ENCODE results near the gene NDUFA8. TPM values are rescaled to one million over a fixed set of nuclear protein-coding genes. Genes with fewer than 3 reads are reported as not detected.

The NDUFA8 gene
- total RNA-seq, 1 experiment from 2014 or later: 60.7 TPM

DNA sequence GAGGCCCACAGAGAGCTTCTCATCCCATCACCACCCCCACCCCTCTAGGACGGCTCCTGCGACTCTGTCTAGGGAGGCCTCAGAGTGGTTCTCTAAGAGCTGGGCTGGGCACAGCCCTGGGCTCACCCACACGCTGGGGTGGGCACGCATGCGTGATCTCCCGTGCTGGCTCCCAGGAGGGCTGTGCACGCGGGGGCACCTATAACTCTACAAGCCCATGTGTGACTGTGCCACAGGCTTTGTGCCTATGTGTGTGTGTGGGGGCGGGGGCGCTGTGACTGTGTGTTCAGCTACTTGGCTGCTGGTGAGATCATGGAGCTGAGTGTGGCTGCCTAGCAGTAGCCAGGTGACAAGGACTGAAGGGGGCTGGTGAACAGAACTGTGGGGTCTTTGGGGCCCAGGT is 32.2 kb downstream of the NDUFA8 start:
- Histone ChIP-seq H3K9me3 (ENCODE audit: control insufficient read depth, low read depth, low read length) (no peaks in the 10 kb centered on the region), H2BK20ac (ENCODE audit: low read depth, low read length, poor library complexity, severe bottlenecking) (no peak overlapping the region), H4K8ac (replicated peaks; ENCODE audit: insufficient read length, low read depth, low read length) (no peak overlapping the region), H3K27me3 (ENCODE audit: insufficient read depth, low read length) (peaks cover 3% of the 10 kb centered on the region; the same call in 1 of the 2 replicates), H3K14ac (ENCODE audit: insufficient read depth, low read length) (no peak overlapping the region), H4K91ac (ENCODE audit: insufficient read length, low read depth, low read length) (no peak overlapping the region), H3K79me1 (ENCODE audit: insufficient read depth, low read depth, low read length, poor library complexity, severe bottlenecking) (no peaks in the 10 kb centered on the region), H3K23me2 (ENCODE audit: insufficient read length, low read depth, low read length, poor library complexity, severe bottlenecking) (peaks cover 9% of the 10 kb centered on the region), H3K4me1 (ENCODE audit: insufficient read depth, low read length) (peaks cover 6% of the 10 kb centered on the region; the same call in 1 of the 2 replicates), H3K27ac (ENCODE audit: insufficient read length, low read depth, low read length) (no peak overlapping the region), H3T11ph (ENCODE audit: low read length) (no peak overlapping the region), H4K5ac (ENCODE audit: insufficient read length, low read depth, low read length) (no peak overlapping the region), H3K4me2 (ENCODE audit: insufficient read depth, insufficient read length, low read length) (no peak overlapping the region), H2BK12ac (ENCODE audit: insufficient read length, low read depth, low read length) (no peak overlapping the region), H3K56ac (ENCODE audit: insufficient read length, low read depth, low read length) (no peak overlapping the region), H4K20me1 (ENCODE audit: control insufficient read depth, insufficient read depth, insufficient read length) (no peaks in the 10 kb centered on the region), H3K23ac (ENCODE audit: insufficient read length, low read depth, low read length) (no peak overlapping the region), H2BK15ac (ENCODE audit: low read depth, low read length) (no peak overlapping the region), H2BK120ac (ENCODE audit: low read depth, low read length, poor library complexity, severe bottlenecking) (no peak overlapping the region), H2BK5ac (ENCODE audit: insufficient read length, low read length) (no peak overlapping the region), H3K4ac (ENCODE audit: low read depth, low read length) (no peak overlapping the region), H3K79me2 (ENCODE audit: insufficient read depth, low read length) (no peaks in the 10 kb centered on the region), H2AK5ac (ENCODE audit: insufficient read length, low read length) (no peak overlapping the region), H2AFZ (ENCODE audit: low read length) (no peak overlapping the region), H3K9ac (ENCODE audit: extremely low read depth, insufficient read length, low read length) (no peak overlapping the region), H3K18ac (ENCODE audit: insufficient read length, low read depth, low read length) (no peak overlapping the region)
- no peaks in the 10 kb centered on the region for H3K36me3 Mint-ChIP-seq (ENCODE audit: insufficient read depth in 1 of 3, low read depth in 3 of 3)
- no CpG with 5 or more reads among the region's 10 CpGs for WGBS (ENCODE audit: extremely low coverage, insufficient read length, low lambda C conversion rate)
- no peak for DNase-seq
- H3K27me3 Mint-ChIP-seq (ENCODE audit: low read depth): peaks cover 56% of the 10 kb centered on the region
- TF ChIP-seq, protein P1, sequence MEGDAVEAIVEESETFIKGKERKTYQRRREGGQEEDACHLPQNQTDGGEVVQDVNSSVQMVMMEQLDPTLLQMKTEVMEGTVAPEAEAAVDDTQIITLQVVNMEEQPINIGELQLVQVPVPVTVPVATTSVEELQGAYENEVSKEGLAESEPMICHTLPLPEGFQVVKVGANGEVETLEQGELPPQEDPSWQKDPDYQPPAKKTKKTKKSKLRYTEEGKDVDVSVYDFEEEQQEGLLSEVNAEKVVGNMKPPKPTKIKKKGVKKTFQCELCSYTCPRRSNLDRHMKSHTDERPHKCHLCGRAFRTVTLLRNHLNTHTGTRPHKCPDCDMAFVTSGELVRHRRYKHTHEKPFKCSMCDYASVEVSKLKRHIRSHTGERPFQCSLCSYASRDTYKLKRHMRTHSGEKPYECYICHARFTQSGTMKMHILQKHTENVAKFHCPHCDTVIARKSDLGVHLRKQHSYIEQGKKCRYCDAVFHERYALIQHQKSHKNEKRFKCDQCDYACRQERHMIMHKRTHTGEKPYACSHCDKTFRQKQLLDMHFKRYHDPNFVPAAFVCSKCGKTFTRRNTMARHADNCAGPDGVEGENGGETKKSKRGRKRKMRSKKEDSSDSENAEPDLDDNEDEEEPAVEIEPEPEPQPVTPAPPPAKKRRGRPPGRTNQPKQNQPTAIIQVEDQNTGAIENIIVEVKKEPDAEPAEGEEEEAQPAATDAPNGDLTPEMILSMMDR (conservative IDR thresholded peaks at IDR 0.05): no peak
- no peaks in the 10 kb centered on the region for H3K9me3 Mint-ChIP-seq
- peak overlapping the region; percentile 34 to 67; a peak in 4 of 5 replicates for H3K4me3 Mint-ChIP-seq
- H3K27ac Mint-ChIP-seq: peak overlapping the region in 1 of 3 experiments; percentile 93; a peak in 1 of 7 replicates
- H3K4me1 Mint-ChIP-seq: peaks cover 35 to 40% of the 10 kb centered on the region in 2 experiments

Data from H9 (cell line).